Left lung (tissue), 10 donors: ENCODE data around the gene RALGPS1. TPM values are rescaled to one million over a fixed set of nuclear protein-coding genes. Genes with fewer than 3 reads are reported as not detected.

Source experiments
- ATAC-seq: fragments of 200-7000 bp; cut with Tn5 transposase; one replicate; pipeline ENCODE4 v1.9.1; 2020; ENCODE audit warnings: moderate library complexity
- DNase-seq, 4 donors: peaks; one replicate each; pipeline ENCODE4 v3.0.0-alpha.2; 2013 to 2020
- H3K27ac ChIP-seq, 2 donors: fragments of 200-600 bp; sonication (generic) in 1 of 2; one replicate each; pipeline versions ENCODE4 v1.5.0 to v1.8.0; 2020 to 2021
- H3K27me3 ChIP-seq, 2 donors: fragments of 200-600 bp; sonication (generic) in 1 of 2; one replicate each; pipeline versions ENCODE4 v1.5.0 to v1.8.0; 2020 to 2021
- H3K36me3 ChIP-seq, 2 donors: fragments of 200-600 bp; sonication (generic) in 1 of 2; one replicate each; pipeline versions ENCODE4 v1.5.0 to v1.8.0; 2020 to 2021
- H3K4me1 ChIP-seq, 2 donors: fragments of 200-600 bp; one replicate each; pipeline ENCODE4 v1.8.0; 2021
- H3K4me3 ChIP-seq, 2 donors: fragments of 200-600 bp; sonication (generic) in 1 of 2; one replicate each; pipeline versions ENCODE4 v1.5.0 to v1.8.0; 2020 to 2021; ENCODE audit warnings: mild to moderate bottlenecking in 1 of 2
- H3K9me3 ChIP-seq, 2 donors: fragments of 200-600 bp; sonication (generic) in 1 of 2; one replicate each; pipeline versions ENCODE4 v1.5.0 to v1.8.0; 2020 to 2021
- intact Hi-C, 2 donors: fragments of 100-400 bp; cut with DNase I; formaldehyde crosslinking; loops; one replicate each; pipeline versions ENCODE4 v1.11.2 to v1.14.2; 2022
- polyA plus RNA-seq, 6 donors: library from polyadenylated mRNA; unstranded; fragments of 120-200 nt; gene quantifications; one replicate each; pipeline ENCODE4 v1.2.1, GENCODE V29; 2013; ENCODE audit not compliant: insufficient read length in 6 of 6
- total RNA-seq, 2 donors: library from RNA; stranded (reverse); fragmentation: NEBNext Ultra II Directional; extraction: Animal tissue kit (Norgen Biotek cat#: 25700); gene quantifications; one replicate each; pipeline ENCODE4 v1.2.1, GENCODE V29; 2021
- TF ChIP-seq, protein P1 (sequence below), 2 donors: fragments of 200-600 bp; sonication (generic) in 1 of 2; IDR thresholded peaks; one replicate each; pipeline versions ENCODE4 v1.5.0 to v1.8.0; 2021; ENCODE audit warnings: antibody characterized with exemption in 2 of 2
- donor health status: DM: no; HTN: yes; CAD: no.
- donor health status: DM: no; HTN: no; CAD: no.

The RALGPS1 gene
- total and polyA plus RNA-seq, 8 donors, result 11.9 to 27.6 (median 21.5) TPM

DNA sequence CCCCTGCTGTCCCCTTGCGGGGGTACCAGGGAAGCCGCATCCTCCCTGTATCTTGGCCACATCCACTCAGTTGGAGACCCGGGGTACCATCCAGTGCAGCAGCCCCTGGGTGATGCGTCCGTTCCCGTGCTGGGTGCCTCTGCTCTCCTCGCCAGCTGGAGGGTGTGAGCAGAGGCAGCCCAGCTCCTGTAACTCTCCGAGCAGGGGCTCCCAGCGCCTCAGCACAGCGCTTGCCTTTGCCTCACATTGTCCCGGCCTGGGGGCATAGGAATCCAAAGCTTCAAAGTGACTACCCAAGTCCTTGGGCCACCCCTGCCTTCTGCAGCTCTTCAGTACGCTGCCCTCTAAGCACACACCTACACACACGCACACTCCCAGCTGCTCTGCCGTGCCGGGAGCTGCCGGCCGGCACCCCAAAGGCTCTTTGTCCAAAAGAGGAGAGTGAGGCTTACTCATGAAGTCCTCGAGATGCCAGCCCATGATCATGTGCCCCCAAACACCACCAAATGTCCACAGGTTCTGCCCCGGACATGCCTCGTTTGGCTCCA, 207.1 kb downstream of the RALGPS1 start:
- peak overlapping the region; percentile 35 to 48 for H3K4me3 ChIP-seq
- TF ChIP-seq, protein P1, sequence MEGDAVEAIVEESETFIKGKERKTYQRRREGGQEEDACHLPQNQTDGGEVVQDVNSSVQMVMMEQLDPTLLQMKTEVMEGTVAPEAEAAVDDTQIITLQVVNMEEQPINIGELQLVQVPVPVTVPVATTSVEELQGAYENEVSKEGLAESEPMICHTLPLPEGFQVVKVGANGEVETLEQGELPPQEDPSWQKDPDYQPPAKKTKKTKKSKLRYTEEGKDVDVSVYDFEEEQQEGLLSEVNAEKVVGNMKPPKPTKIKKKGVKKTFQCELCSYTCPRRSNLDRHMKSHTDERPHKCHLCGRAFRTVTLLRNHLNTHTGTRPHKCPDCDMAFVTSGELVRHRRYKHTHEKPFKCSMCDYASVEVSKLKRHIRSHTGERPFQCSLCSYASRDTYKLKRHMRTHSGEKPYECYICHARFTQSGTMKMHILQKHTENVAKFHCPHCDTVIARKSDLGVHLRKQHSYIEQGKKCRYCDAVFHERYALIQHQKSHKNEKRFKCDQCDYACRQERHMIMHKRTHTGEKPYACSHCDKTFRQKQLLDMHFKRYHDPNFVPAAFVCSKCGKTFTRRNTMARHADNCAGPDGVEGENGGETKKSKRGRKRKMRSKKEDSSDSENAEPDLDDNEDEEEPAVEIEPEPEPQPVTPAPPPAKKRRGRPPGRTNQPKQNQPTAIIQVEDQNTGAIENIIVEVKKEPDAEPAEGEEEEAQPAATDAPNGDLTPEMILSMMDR (IDR thresholded peaks at IDR 0.05), result no peak
- ATAC-seq (peak; percentile 38), DNase-seq (peak in 2 of 4 donors; percentile 35 to 39)
- H3K27ac ChIP-seq, result peak overlapping the region; percentile 73 to 81
- peaks cover 0 to 28% of the 10 kb centered on the region in 2 donors for H3K27me3 ChIP-seq
- intact Hi-C loops, result no loop called here
- H3K4me1 ChIP-seq, result peaks cover 8 to 26% of the 10 kb centered on the region in 2 donors
- no peaks in the 10 kb centered on the region for H3K9me3 ChIP-seq
- H3K36me3 ChIP-seq, result no peaks in the 10 kb centered on the region

DNA sequence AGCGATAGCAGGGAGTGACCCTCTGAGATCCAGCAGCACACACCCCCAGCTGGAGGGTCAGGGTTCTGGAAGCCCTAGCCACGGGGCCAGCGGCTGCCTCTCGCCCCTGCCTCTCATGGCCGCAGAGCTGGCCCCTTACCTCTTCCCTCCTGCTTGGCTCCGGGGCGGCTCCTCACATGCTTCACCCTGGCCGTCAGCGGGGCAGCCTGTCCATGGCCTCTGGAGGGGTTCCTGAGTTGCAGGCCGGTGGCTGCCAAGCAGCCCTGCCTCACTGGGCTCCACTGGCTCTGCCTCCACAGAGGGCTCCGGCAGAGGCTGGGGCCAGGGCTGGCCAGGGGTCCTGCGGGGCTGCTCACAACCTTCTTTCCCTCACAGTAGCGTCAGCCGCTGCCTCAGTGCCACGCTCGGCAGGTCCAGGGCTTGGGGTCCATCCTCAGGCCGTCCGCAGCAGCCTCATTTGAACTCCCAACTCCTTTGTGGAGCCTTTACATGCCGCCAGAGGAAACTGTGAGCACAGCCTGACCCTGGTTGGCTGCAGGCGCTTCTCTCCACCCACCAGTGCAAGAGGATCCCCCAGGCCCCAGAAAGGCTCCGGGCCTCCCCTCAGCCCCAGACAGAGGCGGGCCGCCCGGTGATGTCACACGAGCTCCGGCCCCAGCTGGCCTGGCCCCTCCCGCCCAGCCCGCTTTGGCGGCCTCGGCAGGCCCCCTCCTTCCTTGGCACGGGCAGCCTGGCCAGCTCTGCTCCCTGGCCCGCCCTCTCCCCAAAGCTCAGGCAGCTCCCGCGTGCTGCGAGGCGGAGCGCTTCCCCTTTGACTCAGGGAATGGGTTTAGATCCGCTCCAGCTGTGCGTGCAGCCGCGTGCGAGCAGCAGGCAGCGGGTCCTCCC, 207.8 kb downstream of the RALGPS1 start, which contains the start of gene ANGPTL2:
Gene ANGPTL2 (minus strand): TSS at position 460 of the 888 bp plus-strand sequence. CDS start 13,904 bp downstream, outside the sequence.
- intact Hi-C loops, result no loop called here
- no peaks in the 10 kb centered on the region for H3K9me3 ChIP-seq

DNA sequence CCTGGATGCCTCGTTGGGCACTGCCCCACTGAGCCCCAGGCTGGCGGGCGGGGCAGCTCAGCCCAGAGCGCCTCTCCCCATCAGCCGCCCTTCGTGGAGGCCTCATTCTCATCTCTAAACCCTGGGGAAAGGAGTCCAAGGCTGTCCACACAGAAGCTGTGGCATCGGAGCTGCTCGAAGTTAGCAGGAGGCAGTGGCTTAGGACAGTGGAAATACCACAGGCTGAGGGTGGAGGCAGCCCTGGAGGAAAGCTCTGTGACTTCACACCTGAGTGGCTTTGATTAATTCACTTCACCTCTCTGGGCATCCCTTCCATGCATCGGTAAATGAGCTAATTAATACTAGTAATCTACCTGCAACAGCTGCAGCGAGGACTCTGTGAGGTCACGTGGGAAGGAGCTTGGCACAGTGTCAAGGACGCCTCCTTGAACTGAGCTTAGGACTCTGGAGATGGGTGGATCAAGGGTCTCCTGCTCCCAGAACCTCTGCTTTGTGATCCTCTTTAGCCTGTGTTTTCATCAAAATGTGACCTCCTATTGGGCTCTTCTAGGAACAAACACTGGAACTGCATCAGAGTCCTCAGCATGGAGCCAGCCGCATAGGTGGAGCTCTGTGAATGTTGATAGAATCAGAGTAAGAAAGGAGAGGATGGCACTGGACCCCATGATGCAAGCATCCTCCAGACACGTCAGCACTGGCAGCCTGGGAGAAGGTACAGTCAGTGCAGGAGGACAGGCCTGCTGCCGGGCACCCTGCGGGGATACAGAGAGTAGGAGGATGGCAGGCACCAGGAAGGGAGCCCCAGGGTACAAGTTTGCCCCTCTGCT, 208.7 kb downstream of the RALGPS1 start:
- Histone ChIP-seq H3K27me3 (peaks cover 0 to 28% of the 10 kb centered on the region in 2 donors), H3K27ac (peak overlapping the region; percentile 73 to 81), H3K4me1 (peaks cover 9 to 26% of the 10 kb centered on the region in 2 donors), H3K4me3 (peak overlapping the region; percentile 35 to 48), H3K9me3 (no peaks in the 10 kb centered on the region), H3K36me3 (no peaks in the 10 kb centered on the region)
- ATAC-seq (no peak), DNase-seq (peak in 1 of 4 donors; percentile 41)
- intact Hi-C loops, result no loop called here
- TF ChIP-seq, protein P1 (IDR thresholded peaks at IDR 0.05), result no peak

More for the DNA sequence above, 207.8 kb downstream of the RALGPS1 start, which contains the start of gene ANGPTL2:
- Histone ChIP-seq H3K4me3 (peak within 1 kb of the TSS; percentile 35 to 48), H3K27me3 (peaks cover 0 to 28% of the 10 kb centered on the region in 2 donors), H3K36me3 (no peaks in the 10 kb centered on the region), H3K27ac (peak within 1 kb of the TSS; percentile 73 to 81), H3K4me1 (peaks cover 8 to 26% of the 10 kb centered on the region in 2 donors)
- peak; percentile 93 for ATAC-seq
- TF ChIP-seq, protein P1 (IDR thresholded peaks at IDR 0.05), result no peak
- peak; percentile 89 to 98 (median 91) for DNase-seq

DNA sequence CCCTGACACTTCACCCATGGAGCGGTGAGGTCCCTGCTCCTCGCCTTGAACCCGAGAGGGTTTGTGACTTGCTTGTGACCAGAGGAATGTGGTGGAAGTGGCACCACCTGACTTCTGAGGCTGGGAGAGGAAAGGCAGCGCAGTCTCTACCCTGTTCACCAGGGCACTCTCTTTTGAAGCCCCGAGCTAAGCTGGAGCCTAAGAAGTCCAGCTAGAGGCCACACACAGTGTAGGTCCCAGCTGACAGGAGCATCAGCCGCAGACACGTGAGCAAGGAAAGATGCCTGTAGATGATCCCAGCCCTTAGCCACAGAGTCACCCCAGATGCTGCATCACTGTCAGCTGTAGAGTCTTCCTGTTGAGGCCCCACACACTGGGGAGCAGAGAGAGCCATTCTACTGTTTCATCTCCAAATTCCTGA, 209.5 kb downstream of the RALGPS1 start:
- Histone ChIP-seq H3K4me3 (no peak overlapping the region), H3K9me3 (no peaks in the 10 kb centered on the region), H3K36me3 (no peaks in the 10 kb centered on the region), H3K27me3 (peaks cover 0 to 28% of the 10 kb centered on the region in 2 donors), H3K27ac (no peak overlapping the region), H3K4me1 (peaks cover 17 to 26% of the 10 kb centered on the region in 2 donors)
- ATAC-seq (no peak), DNase-seq (no peak)
- TF ChIP-seq, protein P1 (IDR thresholded peaks at IDR 0.05), result no peak
- intact Hi-C loops, result no loop called here
